ENCODE measurements around the gene ADGRG4.

Gene ADGRG4

DNA sequence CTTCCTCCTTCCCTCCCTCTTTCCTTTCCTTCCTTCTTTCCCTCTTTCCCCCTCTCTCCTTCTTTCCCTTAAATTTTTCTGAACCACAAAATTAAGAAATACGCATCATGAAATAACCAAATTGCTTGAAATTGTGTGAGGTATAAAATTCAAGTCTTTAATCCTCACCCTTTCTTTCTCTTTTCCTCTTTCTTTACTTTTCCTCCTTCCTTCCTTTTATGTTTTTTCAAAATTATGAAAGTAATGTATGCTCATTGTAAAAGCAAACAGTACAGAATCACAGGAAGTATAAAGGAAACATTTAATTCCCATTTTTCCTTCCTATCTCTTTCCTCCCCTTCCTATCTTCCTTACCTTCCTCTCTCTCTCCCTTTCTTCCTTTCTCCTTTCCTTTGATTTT, 5.4 kb downstream of the ADGRG4 start:
- no peak for FAIRE-seq

- FAIRE-seq = no peak
Observed at GRCh38 chrX:136307471-136307870, 6.7 kb downstream of the ADGRG4 start.

GRCh38 chrX:136310411-136310810, 9.6 kb downstream of the ADGRG4 start:
- no peak for FAIRE-seq

- FAIRE-seq = no peak
Observed at GRCh38 chrX:136318156-136318555, 17.4 kb downstream of the ADGRG4 start.

DNA sequence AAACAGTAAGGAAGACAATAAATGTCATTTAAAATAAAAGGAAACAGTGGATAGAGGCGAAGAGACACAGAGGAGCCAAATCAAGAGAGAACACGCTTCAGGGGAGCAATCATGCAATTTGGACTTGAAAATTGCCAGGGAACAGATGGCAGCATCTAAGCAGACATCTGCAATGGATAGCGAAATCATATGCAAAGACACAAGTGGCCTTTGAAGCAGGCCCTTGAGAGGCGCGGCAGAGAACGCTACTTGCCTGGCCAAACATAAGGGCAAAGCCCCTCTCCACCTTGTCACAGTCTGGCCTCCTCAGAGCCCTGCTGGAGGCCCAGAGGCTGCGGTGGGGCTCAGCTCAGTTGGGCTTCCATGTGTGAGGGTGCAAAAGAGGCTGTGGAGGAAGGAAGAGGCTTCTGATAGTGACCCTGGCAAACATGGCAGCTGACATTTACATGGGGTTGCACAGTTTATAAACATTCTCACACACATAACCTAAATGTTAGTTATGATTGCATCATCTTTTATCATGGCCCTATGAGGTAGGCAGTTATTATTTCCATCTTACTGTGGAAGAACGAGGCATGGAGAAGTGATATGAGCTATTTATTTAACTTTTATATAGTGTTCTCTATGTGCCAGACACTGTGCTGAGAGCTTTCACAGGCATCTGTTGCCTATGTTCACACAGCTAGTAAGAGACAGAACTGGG, 18.3 kb downstream of the ADGRG4 start:
- no peak for FAIRE-seq

GRCh38 chrX:136319600-136319999, 18.8 kb downstream of the ADGRG4 start:
- no peak for FAIRE-seq

- no peak for FAIRE-seq
Observed at GRCh38 chrX:136321532-136321931, 20.8 kb downstream of the ADGRG4 start.

- FAIRE-seq = no peak
Observed at GRCh38 chrX:136322064-136322463, 21.3 kb downstream of the ADGRG4 start.

DNA sequence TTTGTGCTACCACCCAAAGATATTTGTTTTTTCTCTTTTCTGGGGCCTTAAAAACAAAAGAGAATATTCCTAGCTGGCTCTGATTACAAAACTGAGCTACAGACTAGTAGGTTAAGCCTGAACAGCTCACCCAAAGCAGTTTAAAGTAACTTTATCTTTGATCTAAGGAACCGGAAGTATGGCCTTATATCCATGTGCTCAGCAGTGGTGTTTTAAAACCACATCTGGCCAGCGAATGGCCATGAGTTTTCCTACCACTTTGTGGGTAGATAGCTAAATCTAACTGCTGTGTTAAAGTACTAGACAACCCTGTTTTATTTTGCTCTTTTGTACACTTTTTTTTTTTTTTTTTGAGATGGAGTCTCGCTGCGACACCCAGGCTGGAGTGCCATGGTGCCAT, 24.6 kb downstream of the ADGRG4 start:
- no peak for FAIRE-seq

GRCh38 chrX:136328933-136329332, 28.2 kb downstream of the ADGRG4 start:
- FAIRE-seq = no peak

DNA sequence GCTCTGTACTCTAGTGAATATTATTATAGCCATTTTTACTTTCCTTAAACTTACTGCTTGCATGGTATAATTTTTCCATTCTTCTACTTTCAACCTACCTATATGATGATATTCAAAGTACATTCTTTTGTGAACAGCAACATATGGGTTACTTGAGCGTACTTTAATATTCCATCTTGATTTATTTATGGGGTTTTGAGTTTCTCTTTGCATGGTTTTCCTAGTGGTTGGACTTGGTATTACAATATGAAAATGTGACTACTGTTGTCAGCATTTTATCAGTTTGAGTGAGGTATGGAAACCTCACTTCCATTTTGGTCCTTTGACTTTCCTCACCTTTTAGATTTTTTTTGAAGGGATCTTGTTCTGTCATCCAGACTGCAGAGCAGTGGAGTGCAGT, 35.9 kb downstream of the ADGRG4 start:
- no peak for FAIRE-seq

DNA sequence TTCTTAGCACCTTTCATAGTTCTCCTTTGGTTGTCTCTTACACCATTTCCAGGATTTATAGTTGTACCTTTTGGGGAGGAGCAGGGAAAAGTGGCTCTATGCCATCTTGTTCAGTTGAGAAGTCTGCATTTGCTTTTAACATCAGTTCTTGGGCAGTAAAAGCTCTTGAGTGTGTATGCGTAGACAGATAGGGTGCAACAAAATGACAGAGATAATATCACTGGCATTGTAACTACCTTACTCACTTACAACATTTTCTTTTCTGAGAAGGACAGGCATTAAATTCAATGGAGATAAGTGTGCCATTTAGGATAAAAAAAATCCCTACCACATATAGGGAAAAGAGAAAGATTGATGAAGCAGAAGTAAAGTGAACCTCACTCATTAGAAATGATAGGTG, 38.9 kb downstream of the ADGRG4 start:
- FAIRE-seq = no peak

GRCh38 chrX:136344320-136344719, 43.6 kb downstream of the ADGRG4 start:
- no peak for FAIRE-seq

DNA sequence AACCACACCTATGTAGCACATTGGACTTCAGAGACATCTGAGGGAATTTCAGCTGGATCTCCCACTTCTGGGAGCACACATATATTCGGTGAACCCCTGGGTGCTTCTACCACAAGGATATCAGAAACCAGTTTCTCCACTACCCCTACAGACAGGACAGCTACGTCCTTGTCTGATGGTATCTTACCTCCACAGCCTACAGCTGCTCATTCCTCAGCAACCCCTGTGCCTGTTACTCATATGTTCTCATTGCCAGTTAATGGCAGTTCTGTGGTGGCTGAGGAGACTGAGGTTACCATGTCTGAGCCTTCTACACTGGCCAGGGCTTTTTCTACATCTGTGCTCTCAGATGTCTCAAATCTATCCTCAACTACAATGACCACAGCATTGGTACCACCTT, 45.7 kb downstream of the ADGRG4 start:
- no peak for FAIRE-seq

DNA sequence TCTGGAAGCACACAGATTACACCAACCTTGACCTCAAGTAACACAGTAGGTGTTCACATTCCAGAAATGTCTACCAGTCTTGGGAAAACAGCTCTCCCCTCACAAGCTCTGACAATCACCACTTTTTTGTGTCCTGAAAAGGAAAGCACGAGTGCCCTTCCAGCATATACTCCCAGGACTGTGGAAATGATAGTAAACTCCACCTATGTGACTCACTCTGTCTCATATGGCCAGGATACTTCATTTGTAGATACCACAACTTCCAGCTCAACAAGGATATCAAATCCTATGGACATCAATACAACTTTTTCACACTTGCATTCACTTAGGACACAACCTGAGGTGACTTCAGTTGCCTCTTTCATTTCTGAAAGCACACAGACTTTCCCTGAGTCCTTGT, 46.9 kb downstream of the ADGRG4 start:
- no peak for FAIRE-seq

DNA sequence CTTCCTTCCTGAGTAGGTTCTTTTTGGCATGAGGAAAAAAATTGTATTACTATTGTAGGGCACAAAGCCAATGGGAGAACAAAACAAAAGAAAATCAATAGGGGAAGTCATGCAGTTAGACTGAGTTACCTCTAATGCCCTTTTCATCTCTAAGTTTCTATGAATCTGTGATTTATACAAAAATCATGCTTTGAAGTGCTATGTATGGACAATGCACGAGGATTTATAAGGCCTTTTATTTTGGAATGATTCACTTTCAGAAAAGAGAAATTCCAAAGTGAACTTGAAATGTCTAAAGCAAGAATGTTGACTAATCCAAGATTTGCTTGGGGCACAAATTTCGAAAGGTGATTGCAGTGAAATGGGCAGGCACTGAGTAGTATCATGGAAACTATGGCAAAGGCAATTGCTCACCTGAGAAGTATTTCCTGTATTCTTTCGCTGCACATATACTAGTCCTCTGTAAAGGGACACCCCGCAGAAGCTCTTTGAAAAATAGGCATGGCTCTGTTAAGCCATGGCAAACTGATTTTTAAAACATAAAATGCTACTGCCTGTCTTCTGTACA, 52.8 kb downstream of the ADGRG4 start:
- FAIRE-seq = no peak

GRCh38 chrX:136354201-136354600, 53.4 kb downstream of the ADGRG4 start:
- no peak for FAIRE-seq

- FAIRE-seq = no peak
Observed at GRCh38 chrX:136369377-136369776, 68.6 kb downstream of the ADGRG4 start.

GRCh38 chrX:136376713-136377112, 76.0 kb downstream of the ADGRG4 start:
- FAIRE-seq = no peak

GRCh38 chrX:136380010-136380769, 79.4 kb downstream of the ADGRG4 start:
- no peak for FAIRE-seq

GRCh38 chrX:136386173-136386572, 85.4 kb downstream of the ADGRG4 start:
- FAIRE-seq = no peak

GRCh38 chrX:136386826-136387225, 86.1 kb downstream of the ADGRG4 start:
- FAIRE-seq = no peak

DNA sequence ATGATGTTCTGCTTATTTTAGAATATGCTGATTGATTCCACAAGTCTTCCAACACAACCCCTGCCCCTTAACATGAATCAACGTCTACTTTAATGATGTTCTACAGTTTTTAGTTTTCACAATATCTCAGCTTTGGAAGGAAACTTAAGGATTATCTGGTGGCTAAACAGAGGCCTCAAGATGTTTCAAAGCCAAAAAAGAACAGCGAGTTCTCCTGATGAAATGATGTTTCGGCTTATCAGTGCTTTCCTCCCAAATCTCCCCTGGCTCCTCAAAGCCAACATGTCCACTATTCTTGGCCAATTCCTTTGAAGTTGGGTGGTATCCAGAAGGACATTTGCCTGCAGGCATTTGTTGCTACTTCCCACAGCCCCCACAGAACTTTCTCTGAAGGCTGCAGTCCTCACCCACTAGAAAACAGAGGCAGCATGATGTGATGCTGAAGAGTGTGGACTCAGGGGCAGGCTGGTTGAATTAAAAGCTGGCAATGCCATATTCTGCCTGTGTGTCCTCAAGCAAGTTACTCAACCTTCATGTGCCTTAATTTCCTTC, 87.3 kb downstream of the ADGRG4 start:
- no peak for FAIRE-seq

- no peak for FAIRE-seq
Observed at GRCh38 chrX:136390921-136391320, 90.2 kb downstream of the ADGRG4 start.
